Measurements from ENCODE around the gene RPS16. TPM values are rescaled to one million over a fixed set of nuclear protein-coding genes. Genes with fewer than 3 reads are reported as not detected.

RPS16 gene
- total and polyA plus RNA-seq, 5 donors = 1,282 to 1,746 (median 1,502) TPM

DNA sequence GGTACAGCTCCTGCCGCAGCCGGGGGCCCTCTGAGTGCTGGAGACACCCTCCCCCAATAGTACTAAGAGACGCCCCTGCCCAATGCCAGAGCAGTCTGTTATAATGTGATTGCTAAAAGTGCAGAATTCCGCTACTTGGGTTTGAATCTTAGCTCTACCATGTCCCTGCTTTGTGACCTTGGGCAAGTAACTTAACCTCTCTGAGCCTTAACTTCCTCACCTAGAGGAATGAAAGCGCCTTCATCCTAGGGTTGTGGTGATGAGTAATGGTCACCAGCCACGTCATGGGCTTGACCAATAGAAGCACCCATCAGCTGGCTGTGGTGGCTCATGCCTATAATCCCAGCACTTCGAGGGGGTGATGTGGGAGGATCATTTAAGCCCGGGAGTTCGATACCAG lies 16.7 kb downstream of the RPS16 start:
- Histone ChIP-seq H3K4me3 (ENCODE audit: low read length) (no peak overlapping the region), H3K27me3 (ENCODE audit: control insufficient read depth, insufficient read depth) (no peaks in the 10 kb centered on the region), H3K4me1 (ENCODE audit: control insufficient read depth, insufficient read depth, low read length) (peaks cover 3% of the 10 kb centered on the region), H3K27ac (ENCODE audit: low read length) (no peak overlapping the region), H3K9me3 (ENCODE audit: control insufficient read depth, low read length) (no peaks in the 10 kb centered on the region)
- 88% methylated on average over 9 of the region's 9 CpGs for WGBS
- intact Hi-C loops (cut with DNase I) = no loop called here
- peak in 1 of 3 donors; percentile 5 for DNase-seq
- ATAC-seq = no peak

DNA sequence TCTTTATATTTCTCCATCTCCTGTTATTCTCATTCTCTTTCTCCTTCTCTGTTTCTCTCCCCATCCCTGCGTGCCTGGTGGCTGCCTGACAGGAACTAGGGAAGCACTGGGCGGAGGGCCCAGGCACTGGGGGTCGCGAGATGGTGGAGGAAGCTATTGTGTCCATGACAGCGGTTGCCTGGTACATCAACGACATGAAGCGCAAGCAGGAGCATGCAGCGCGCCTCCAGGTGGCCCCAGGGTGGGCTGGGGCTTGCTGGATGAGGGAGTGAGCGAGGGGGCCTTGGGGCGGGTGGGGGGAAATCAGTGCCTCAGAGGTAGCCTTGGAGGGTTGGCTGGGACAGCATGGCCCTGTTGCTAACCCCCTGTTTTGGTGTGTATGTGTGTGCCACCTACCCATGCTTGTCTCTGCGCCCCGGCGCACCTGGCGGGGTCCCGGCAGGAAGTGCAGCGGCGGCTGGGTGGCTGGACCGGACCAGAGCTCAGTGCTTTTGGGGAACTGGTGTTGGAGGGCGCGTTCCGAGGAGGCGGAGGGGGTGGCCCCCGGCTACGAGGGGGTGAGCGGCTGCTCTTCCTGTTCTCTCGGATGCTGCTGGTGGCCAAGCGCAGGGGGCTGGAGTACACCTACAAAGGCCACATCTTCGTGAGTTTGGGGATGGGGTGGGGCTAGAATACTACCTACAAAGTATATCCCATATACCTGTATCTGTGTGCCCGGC lies 18.1 kb downstream of the RPS16 start:
- intact Hi-C loops (cut with DNase I) = no loop called here
- DNase-seq = peak in 2 of 3 donors; percentile 51 to 61
- no peak overlapping the region for H3K27ac ChIP-seq (ENCODE audit: low read length)
- 89% methylated on average over 30 of the region's 30 CpGs for WGBS
- peaks cover 3% of the 10 kb centered on the region for H3K4me1 ChIP-seq (ENCODE audit: control insufficient read depth, insufficient read depth, low read length)
- no peak overlapping the region for H3K4me3 ChIP-seq (ENCODE audit: low read length)
- no peak for ATAC-seq
- no peaks in the 10 kb centered on the region for H3K27me3 ChIP-seq (ENCODE audit: control insufficient read depth, insufficient read depth)
- no peaks in the 10 kb centered on the region for H3K9me3 ChIP-seq (ENCODE audit: control insufficient read depth, low read length)

DNA sequence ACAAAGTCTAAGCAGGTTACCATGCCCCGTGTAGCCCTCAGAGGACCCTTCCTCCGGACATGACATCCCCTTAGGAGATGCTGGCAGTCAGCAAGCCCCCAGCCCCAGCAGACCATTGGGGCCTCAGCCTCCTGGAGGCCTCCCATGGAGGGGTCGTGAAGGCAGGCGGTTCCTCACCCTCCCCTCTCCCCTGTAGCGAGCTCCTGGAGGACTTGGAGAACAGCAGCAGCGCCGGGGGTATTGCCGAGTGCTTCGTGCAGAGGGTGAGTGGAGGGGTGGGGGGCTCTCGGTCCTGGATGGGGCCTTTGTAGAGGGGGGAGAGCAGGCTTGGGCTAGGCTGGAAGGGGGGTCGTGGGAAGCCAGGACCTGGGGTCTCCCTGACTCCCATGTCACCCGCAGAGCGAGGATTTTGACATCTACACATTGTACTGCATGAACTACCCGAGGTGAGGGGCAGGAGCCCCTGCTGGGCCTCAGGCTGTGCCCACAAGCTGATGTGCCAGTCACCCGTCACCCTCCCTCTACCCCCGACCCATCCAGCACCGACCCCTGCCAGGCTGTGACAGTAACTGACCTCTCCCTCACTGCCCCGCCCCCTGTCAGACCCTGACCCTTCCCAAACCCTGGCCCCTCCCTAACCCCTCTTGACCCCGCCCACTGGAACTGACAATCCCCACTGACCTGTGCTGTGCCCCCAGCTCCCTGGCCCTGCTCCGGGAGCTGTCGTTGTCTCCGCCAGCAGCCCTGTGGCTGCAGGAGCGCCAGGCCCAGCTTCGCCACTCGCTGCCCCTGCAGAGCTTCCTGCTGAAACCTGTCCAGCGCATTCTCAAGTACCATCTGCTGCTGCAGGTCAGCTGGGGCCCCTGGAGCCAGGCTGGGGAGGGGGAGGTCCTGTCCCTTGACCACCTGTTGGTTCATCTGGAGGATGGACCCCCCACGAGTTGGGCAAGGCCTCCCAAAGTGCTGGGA lies 19.3 kb downstream of the RPS16 start:
- Histone ChIP-seq H3K27ac (ENCODE audit: low read length) (no peak overlapping the region), H3K27me3 (ENCODE audit: control insufficient read depth, insufficient read depth) (no peaks in the 10 kb centered on the region), H3K4me3 (ENCODE audit: low read length) (no peak overlapping the region), H3K9me3 (ENCODE audit: control insufficient read depth, low read length) (no peaks in the 10 kb centered on the region), H3K4me1 (ENCODE audit: control insufficient read depth, insufficient read depth, low read length) (peaks cover 4% of the 10 kb centered on the region)
- 73% methylated on average over 27 of the region's 27 CpGs for WGBS
- DNase-seq (peak in 2 of 3 donors; percentile 59 to 68), ATAC-seq (no peak)
- intact Hi-C loops (cut with DNase I) = no loop called here

- intact Hi-C loops (cut with DNase I) = no loop called here
- DNase-seq (peak in 2 of 3 donors; percentile 69 to 72), ATAC-seq (no peak)
- peak overlapping the region; percentile 86 for H3K4me3 ChIP-seq (ENCODE audit: low read length)
- H3K9me3 ChIP-seq (ENCODE audit: control insufficient read depth, low read length) = no peaks in the 10 kb centered on the region
- H3K4me1 ChIP-seq (ENCODE audit: control insufficient read depth, insufficient read depth, low read length) = peaks cover 11% of the 10 kb centered on the region
- WGBS = 54% methylated on average over 35 of the region's 35 CpGs
- no peaks in the 10 kb centered on the region for H3K27me3 ChIP-seq (ENCODE audit: control insufficient read depth, insufficient read depth)
- no peak overlapping the region for H3K27ac ChIP-seq (ENCODE audit: low read length)
Observed at GRCh38 chr19:39415111-39416046, 20.4 kb downstream of the RPS16 start.

DNA sequence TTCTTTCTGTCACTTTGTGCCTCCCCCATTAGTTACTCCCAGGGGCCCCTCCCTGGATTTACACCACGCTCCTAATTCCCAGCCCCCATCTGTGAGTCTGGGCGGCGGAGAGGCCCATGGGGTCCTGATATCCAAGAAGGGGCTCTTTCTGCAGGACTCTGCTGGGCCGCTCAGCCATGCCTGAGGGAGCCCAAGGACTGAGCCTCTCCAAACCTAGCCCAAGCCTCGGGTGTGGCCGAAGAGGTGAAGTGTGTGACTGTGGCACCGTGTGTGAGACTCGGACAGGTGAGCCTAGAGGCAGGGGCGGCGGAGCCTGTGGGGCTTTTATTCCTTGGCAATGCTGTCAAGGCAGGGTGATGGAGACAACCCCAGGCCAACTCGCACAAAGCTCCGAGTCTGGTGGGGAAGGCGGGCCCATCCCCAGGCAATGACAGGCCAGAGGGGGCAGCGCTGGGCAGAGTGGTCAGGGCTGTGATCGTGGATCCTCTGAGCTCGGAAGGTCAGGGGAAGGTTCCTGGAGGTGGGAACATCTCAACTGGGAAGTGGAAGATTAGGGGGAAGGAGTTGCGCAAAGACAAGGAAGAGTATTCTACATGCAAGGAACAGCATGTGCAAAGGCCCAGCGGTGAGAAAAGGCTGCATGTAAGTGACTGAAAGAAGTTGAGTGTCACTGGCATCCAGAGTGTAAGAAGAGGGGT lies 21.7 kb downstream of the RPS16 start:
- ATAC-seq (no peak), DNase-seq (peak; percentile 54 to 75 (median 72))
- H3K27me3 ChIP-seq (ENCODE audit: control insufficient read depth, insufficient read depth) = no peaks in the 10 kb centered on the region
- peak overlapping the region; percentile 86 for H3K4me3 ChIP-seq (ENCODE audit: low read length)
- no peaks in the 10 kb centered on the region for H3K9me3 ChIP-seq (ENCODE audit: control insufficient read depth, low read length)
- peak overlapping the region; percentile 96 for H3K27ac ChIP-seq (ENCODE audit: low read length)
- H3K4me1 ChIP-seq (ENCODE audit: control insufficient read depth, insufficient read depth, low read length) = peaks cover 11% of the 10 kb centered on the region
- intact Hi-C loops (cut with DNase I) = no loop called here
- WGBS = 31% methylated on average over 18 of the region's 18 CpGs

- Histone ChIP-seq H3K9me3 (ENCODE audit: control insufficient read depth, low read length) (no peaks in the 10 kb centered on the region), H3K4me3 (ENCODE audit: low read length) (peak overlapping the region; percentile 86), H3K27ac (ENCODE audit: low read length) (peak overlapping the region; percentile 96), H3K4me1 (ENCODE audit: control insufficient read depth, insufficient read depth, low read length) (peaks cover 11% of the 10 kb centered on the region), H3K27me3 (ENCODE audit: control insufficient read depth, insufficient read depth) (no peaks in the 10 kb centered on the region)
- ATAC-seq (peak; percentile 1 to 10), DNase-seq (peak; percentile 83 to 94 (median 92))
- intact Hi-C loops (cut with DNase I) = no loop called here
- WGBS = 1% methylated on average over 54 of the region's 54 CpGs
Observed at GRCh38 chr19:39413272-39413910, 22.4 kb downstream of the RPS16 start.

DNA sequence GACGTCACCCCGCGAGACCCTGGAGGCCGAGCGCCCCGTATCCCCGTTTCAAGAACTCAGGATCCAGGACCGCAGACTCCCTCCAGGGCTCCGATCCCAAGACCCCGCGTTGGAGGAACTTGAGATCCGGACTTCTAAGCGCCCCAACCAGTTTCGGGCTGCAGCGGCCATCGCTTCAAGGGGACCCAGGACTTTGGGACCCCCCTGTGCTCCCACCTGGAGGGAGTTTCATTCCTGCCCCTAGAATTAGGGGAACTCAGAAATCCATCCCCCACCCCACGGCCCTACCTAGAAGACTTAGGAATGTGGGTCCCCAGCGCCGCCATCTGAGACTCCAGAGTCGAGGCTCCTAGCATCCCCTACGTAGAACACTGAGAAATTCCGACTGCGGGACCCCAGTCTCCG lies 22.9 kb downstream of the RPS16 start:
- Histone ChIP-seq H3K9me3 (ENCODE audit: control insufficient read depth, low read length) (no peaks in the 10 kb centered on the region), H3K4me1 (ENCODE audit: control insufficient read depth, insufficient read depth, low read length) (peaks cover 11% of the 10 kb centered on the region), H3K27me3 (ENCODE audit: control insufficient read depth, insufficient read depth) (no peaks in the 10 kb centered on the region), H3K4me3 (ENCODE audit: low read length) (peak overlapping the region; percentile 86), H3K27ac (ENCODE audit: low read length) (peak overlapping the region; percentile 96)
- DNase-seq (no peak), ATAC-seq (no peak)
- intact Hi-C loops (cut with DNase I) = no loop called here
- under 1% methylated on average over 24 of the region's 24 CpGs for whole genome bisulfite sequencing

DNA sequence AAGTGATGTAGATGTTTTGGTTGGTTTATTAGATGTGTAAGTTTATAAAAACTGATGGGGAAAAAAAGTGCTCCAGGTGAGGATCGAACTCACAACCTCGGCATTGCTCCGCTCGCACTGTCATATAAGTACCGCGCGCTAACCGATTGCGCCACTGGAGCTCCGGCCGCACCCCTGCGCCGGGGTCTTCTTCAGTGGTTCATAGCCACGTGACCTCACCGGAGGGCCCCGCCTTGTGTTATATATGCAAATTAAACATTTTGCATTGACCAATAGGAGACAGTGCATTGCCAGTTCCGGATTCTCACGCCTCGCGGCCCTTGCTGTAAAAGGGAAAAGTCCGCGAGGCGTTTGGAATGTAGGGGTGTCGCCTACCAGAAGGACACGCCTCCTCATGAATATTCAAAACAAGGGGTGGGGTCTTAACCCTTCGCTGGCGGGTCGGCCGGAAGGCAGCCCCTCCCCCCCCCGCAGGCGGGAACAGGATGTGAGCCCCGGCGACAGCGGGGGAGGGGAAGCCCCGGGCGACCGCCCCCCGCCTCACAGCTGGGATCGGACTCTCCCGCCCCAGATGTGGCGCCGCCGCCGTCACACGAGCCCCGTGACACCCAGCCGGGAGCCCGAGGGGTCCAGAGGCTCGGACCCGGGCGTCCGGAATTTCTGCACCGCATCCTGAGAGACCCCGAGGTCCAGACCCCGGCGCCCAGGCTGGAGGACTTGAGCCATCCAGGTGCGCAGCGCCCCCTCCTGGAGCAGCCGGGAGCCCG lies 23.5 kb downstream of the RPS16 start, which contains the start of gene PLEKHG2:
PLEKHG2 (plus strand) TSS at position 570 of the 767 bp plus-strand sequence. CDS start 1,418 bp downstream, outside the sequence.
- intact Hi-C loops (cut with DNase I) = no loop called here
- Histone ChIP-seq H3K27ac (ENCODE audit: low read length) (peak within 1 kb of the TSS; percentile 99), H3K4me3 (ENCODE audit: low read length) (peak within 1 kb of the TSS; percentile 86), H3K4me1 (ENCODE audit: control insufficient read depth, insufficient read depth, low read length) (peaks cover 11% of the 10 kb centered on the region), H3K9me3 (ENCODE audit: control insufficient read depth, low read length) (no peaks in the 10 kb centered on the region), H3K27me3 (ENCODE audit: control insufficient read depth, insufficient read depth) (no peaks in the 10 kb centered on the region)
- peak; percentile 97 to 98 (median 98) for DNase-seq
- peak; percentile 69 to 70 for ATAC-seq
- whole genome bisulfite sequencing = under 1% methylated on average over 60 of the region's 60 CpGs

DNA sequence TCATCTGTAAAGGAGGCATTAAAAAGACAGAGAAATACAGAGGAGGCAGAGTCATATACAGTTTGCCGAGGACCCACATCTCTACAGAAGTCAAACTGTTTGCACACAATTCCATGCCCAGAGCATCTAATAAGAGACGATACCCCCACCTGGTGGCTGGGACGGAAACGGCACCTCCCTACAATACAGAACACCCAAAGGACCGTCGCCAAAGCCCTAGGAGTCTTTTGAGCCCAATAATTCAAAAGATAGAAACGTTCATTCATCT lies 24.0 kb downstream of the RPS16 start:
- intact Hi-C loops (cut with DNase I) = no loop called here
- H3K9me3 ChIP-seq (ENCODE audit: control insufficient read depth, low read length) = no peaks in the 10 kb centered on the region
- WGBS = 0% methylated on average over 7 of the region's 7 CpGs
- H3K4me1 ChIP-seq (ENCODE audit: control insufficient read depth, insufficient read depth, low read length) = peaks cover 11% of the 10 kb centered on the region
- DNase-seq = peak; percentile 91 to 97 (median 95)
- no peaks in the 10 kb centered on the region for H3K27me3 ChIP-seq (ENCODE audit: control insufficient read depth, insufficient read depth)
- peak overlapping the region; percentile 13 for H3K4me3 ChIP-seq (ENCODE audit: low read length)
- peak; percentile 21 to 37 for ATAC-seq
- peak overlapping the region; percentile 99 for H3K27ac ChIP-seq (ENCODE audit: low read length)
